BE2C (cell line): ENCODE data around the gene CLIC5.

Experiments
- DNase-seq: peaks from one replicate; pipeline ENCODE4 v3.0.0-alpha.2; 2020
- H3K27me3 ChIP-seq: fragments of 250-450 bp; sonication (Bioruptor Pico); 2 replicates; pipeline ENCODE4 v1.5.1; 2020; ENCODE audit warnings: mild to moderate bottlenecking
- H3K36me3 ChIP-seq: fragments of 250-450 bp; sonication (Bioruptor Pico); 2 replicates; pipeline ENCODE4 v1.5.1; 2020; ENCODE audit warnings: mild to moderate bottlenecking
- H3K4me1 ChIP-seq: fragments of 250-450 bp; sonication (Bioruptor Pico); 2 replicates; pipeline ENCODE4 v1.5.1; 2020
- H3K4me3 ChIP-seq: 2 replicates; pipeline ENCODE4 v1.5.1; 2011; ENCODE audit warnings: low read depth, low read length
- H3K9me3 ChIP-seq: fragments of 250-450 bp; sonication (Bioruptor Pico); 2 replicates; pipeline ENCODE4 v1.5.1; 2020
- TF ChIP-seq, protein P1 (sequence below): IDR thresholded peaks from 2 replicates; pipeline ENCODE4 v1.5.1; 2012; ENCODE audit warnings: mild to moderate bottlenecking, low read depth, low read length

The CLIC5 gene

DNA sequence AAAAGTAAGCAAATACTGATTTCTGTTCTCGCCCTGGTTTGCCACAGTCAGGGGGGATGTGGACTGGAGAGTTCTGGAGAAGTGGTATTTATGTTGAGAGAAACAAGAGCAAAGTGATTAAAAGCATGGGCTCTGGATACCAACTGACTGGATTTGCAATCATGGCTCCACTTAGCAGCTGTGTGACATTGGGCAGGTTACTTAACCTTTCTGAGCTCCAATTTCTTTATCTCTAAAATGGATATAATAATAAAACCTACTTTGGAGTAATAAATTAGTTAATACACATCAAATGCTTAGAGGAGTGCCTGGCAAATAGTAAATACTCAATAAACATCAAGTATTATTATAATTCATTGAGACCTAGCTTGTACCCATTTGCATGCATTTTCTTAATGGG lies 111.7 kb downstream of the CLIC5 start:
- Histone ChIP-seq H3K27me3 (no peaks in the 10 kb centered on the region), H3K4me1 (no peaks in the 10 kb centered on the region), H3K4me3 (no peak overlapping the region), H3K36me3 (no peaks in the 10 kb centered on the region), H3K9me3 (no peaks in the 10 kb centered on the region)
- no peak for DNase-seq
- TF ChIP-seq, protein P1, sequence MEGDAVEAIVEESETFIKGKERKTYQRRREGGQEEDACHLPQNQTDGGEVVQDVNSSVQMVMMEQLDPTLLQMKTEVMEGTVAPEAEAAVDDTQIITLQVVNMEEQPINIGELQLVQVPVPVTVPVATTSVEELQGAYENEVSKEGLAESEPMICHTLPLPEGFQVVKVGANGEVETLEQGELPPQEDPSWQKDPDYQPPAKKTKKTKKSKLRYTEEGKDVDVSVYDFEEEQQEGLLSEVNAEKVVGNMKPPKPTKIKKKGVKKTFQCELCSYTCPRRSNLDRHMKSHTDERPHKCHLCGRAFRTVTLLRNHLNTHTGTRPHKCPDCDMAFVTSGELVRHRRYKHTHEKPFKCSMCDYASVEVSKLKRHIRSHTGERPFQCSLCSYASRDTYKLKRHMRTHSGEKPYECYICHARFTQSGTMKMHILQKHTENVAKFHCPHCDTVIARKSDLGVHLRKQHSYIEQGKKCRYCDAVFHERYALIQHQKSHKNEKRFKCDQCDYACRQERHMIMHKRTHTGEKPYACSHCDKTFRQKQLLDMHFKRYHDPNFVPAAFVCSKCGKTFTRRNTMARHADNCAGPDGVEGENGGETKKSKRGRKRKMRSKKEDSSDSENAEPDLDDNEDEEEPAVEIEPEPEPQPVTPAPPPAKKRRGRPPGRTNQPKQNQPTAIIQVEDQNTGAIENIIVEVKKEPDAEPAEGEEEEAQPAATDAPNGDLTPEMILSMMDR, result no peak

DNA sequence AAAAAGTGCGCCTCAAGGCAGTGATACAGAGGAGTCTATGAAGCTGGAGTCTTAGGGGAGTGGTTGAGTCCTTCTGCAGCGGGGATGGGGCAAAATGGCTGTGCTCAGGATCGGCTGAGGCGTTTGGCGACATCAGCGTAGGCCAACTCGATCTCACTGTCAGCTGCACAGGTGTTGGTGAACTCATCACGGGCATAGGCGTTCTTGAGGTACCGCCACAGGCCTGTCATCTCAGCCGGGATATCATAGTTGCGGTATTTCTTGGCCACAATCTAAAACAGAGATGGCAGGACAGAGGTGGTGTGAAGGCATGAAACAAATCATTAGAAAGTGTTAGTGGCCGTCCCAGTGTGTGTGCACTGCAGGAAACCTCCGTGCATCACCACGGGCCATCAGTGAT lies 112.7 kb downstream of the CLIC5 start:
- H3K9me3 ChIP-seq, result no peaks in the 10 kb centered on the region
- no peaks in the 10 kb centered on the region for H3K27me3 ChIP-seq
- H3K36me3 ChIP-seq, result no peaks in the 10 kb centered on the region
- no peaks in the 10 kb centered on the region for H3K4me1 ChIP-seq
- no peak overlapping the region for H3K4me3 ChIP-seq
- DNase-seq, result no peak
- TF ChIP-seq, protein P1, result no peak

DNA sequence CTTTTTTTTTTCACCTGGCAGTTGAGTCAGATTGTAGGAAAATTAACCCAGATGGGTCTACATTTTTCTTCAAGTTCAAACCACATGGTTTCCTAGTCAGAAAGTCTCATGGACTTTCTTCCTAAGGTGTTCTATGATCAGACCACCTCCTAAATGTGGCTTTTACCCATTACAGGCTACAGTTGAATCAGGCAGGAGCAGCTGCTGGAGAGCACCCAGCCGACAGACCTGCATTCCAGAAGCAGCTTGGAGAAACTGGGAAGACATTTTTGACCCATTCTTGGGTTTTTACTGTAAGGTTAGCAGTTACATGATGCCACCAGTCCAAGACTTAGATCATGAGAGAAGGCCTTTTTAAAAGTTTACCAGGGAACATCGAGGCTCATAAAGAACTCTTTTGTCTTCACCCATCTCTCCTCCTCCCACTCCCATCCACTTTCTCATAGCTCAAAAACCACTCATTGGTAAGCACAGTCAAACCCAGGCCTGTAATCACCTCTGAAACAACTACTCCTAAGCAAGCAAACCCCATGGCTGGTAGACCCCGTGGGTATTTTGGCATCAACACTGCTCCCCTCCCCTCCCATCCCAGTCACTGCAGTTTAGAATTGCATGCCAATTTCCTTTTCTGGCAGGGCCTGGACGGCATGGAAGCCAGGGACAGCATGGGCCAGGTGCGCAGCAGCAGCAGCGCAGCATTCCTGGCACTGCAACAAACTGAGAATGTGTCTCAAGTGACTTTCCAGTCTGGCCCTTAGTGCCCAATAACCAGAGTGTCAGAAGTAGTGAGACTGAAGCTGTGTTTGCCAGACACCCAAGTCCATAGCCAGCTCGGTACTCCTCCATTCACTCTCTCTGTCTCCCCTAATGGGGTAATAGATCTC lies 113.7 kb downstream of the CLIC5 start:
- no peaks in the 10 kb centered on the region for H3K36me3 ChIP-seq
- no peak overlapping the region for H3K4me3 ChIP-seq
- DNase-seq, result no peak
- no peaks in the 10 kb centered on the region for H3K9me3 ChIP-seq
- no peaks in the 10 kb centered on the region for H3K27me3 ChIP-seq
- no peaks in the 10 kb centered on the region for H3K4me1 ChIP-seq
- TF ChIP-seq, protein P1, result no peak

DNA sequence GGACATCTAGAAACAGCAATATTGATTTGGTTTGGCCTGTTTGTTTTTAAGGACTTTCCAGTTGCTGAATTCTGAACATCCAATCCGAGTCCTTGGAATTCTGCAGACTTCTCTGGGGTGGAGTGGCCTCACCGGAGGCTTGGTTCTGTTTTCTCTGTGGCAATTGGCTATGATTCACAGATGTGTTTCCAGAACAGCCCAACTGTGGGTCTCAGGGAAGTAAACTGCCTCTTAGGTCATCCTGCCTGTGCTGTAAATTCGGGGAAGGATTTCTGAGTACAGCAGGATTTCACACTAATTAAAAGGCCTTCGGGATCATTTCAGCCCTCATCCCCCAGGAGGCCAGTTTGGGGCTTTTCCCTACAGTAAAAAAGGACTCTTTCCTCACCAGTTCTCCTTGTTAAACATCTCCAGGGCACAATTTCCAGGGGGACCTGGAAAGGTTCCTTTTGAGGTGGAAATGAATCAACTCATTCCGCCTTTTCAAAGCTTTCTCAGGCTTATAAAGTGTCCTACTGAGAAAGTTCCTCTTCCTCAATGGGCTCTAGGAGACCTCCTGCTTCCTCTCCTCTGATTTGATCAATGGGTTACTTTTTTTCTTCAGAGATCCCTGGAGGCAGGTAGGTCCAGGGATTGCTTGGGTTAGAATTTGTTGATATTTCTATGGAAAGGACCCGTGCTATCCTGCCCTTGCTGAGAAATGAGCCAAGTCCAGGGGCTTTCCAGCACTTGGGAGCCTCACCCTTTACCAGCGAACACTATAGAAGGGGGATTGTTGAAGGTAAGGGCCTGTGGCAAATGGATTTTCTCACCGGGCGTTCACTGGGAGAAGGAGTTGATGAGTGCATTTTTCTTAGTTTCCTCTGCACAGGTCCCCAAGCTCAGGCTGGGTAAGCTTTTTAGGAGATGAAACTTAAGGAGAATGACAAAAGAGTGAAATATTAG lies 114.6 kb downstream of the CLIC5 start:
- DNase-seq, result no peak
- H3K27me3 ChIP-seq, result no peaks in the 10 kb centered on the region
- no peaks in the 10 kb centered on the region for H3K4me1 ChIP-seq
- TF ChIP-seq, protein P1, result no peak
- H3K36me3 ChIP-seq, result no peaks in the 10 kb centered on the region
- no peaks in the 10 kb centered on the region for H3K9me3 ChIP-seq
- H3K4me3 ChIP-seq, result no peak overlapping the region

DNA sequence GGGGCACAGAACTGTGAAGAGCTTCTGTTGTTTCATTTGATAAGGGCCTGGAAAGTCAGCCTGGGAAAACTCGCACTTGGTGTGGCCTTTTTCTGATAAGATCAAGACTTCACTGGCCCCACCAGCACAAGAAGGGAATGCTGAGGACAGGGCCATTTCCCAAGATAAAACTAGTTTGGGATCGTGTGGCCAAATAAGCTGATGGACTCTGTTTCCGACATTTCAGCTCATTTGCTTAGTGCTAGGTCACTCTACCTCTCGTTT lies 116.0 kb downstream of the CLIC5 start:
- Histone ChIP-seq H3K36me3 (no peaks in the 10 kb centered on the region), H3K9me3 (no peaks in the 10 kb centered on the region), H3K27me3 (no peaks in the 10 kb centered on the region), H3K4me3 (no peak overlapping the region), H3K4me1 (no peaks in the 10 kb centered on the region)
- no peak for DNase-seq
- TF ChIP-seq, protein P1, result no peak
